CD14-positive monocyte (primary cell): Measurements from ENCODE around the gene PCSK4. TPM values are rescaled to one million over a fixed set of nuclear protein-coding genes. Genes with fewer than 3 reads are reported as not detected.

Source experiments
- DNase-seq, 3 donors: peaks; one replicate each; pipeline ENCODE4 v3.0.0-alpha.2; 2011 to 2022
- H2AFZ ChIP-seq: 2 replicates; pipeline ENCODE4 v1.6.0; 2012; ENCODE audit warnings: mild to moderate bottlenecking, low read depth, low read length, inconsistent platforms; ENCODE audit not compliant: insufficient read depth, poor library complexity, severe bottlenecking
- H3K27ac ChIP-seq, 2 donors: 1 replicate in 1 of 2; 2 replicates in 1 of 2; pipeline ENCODE4 v1.5.1; 2012 to 2013; ENCODE audit warnings: low read length in 2 of 2, control low read depth in 1 of 2, inconsistent platforms in 1 of 2, low read depth in 1 of 2, mild to moderate bottlenecking in 1 of 2
- H3K27me3 ChIP-seq, 2 donors: one replicate each; pipeline versions ENCODE4 v1.6.0 to v1.6.1; 2011 to 2013; ENCODE audit warnings: low read length in 2 of 2; ENCODE audit not compliant: control insufficient read depth in 2 of 2, insufficient read depth in 2 of 2
- H3K36me3 ChIP-seq, 2 donors: replicated peaks in 1 of 2; 1 replicate in 1 of 2; 2 replicates in 1 of 2; pipeline versions ENCODE4 v1.5.1 to v1.6.1; 2012 to 2013; ENCODE audit warnings: low read length in 2 of 2, control low read depth in 1 of 2, inconsistent platforms in 1 of 2, mild to moderate bottlenecking in 1 of 2; ENCODE audit not compliant: insufficient read depth in 2 of 2, control insufficient read depth in 1 of 2
- H3K4me1 ChIP-seq, 2 donors: 1 replicate in 1 of 2; 2 replicates in 1 of 2; pipeline versions ENCODE4 v1.5.1 to v1.6.1; 2012 to 2013; ENCODE audit warnings: low read length in 2 of 2, control low read depth in 1 of 2, inconsistent platforms in 1 of 2, mild to moderate bottlenecking in 1 of 2, moderate library complexity in 1 of 2; ENCODE audit not compliant: insufficient read depth in 2 of 2, control insufficient read depth in 1 of 2
- H3K4me2 ChIP-seq: replicated peaks from 2 replicates; pipeline ENCODE3; 2012; ENCODE audit warnings: low read length, moderate library complexity, mild to moderate bottlenecking; ENCODE audit not compliant: poor library complexity, severe bottlenecking; ENCODE audit errors: extremely low read depth
- H3K4me3 ChIP-seq, 3 experiments: fragments of 200-600 bp in 1 of 3; sonication (generic) in 1 of 3; replicated peaks in 1 of 3; 1 replicate in 2 of 3; 2 replicates in 1 of 3; pipeline ENCODE4 v1.5.1; 2011 to 2013; ENCODE audit warnings: low read length in 3 of 3, mild to moderate bottlenecking in 3 of 3, control low read depth in 2 of 3, low read depth in 2 of 3, inconsistent platforms in 1 of 3, moderate library complexity in 1 of 3
- H3K79me2 ChIP-seq: 2 replicates; pipeline ENCODE4 v1.6.0; 2012; ENCODE audit warnings: mild to moderate bottlenecking, control low read depth, inconsistent platforms, low read length, moderate library complexity; ENCODE audit not compliant: insufficient read depth
- H3K9ac ChIP-seq: 2 replicates; pipeline ENCODE4 v1.6.0; 2017; ENCODE audit warnings: low read length, mild to moderate bottlenecking; ENCODE audit not compliant: insufficient read depth, poor library complexity, severe bottlenecking
- H3K9me3 ChIP-seq, 2 donors: replicated peaks in 1 of 2; 1 replicate in 1 of 2; 2 replicates in 1 of 2; pipeline versions ENCODE4 v1.5.1 to v1.6.1; 2012 to 2013; ENCODE audit warnings: low read length in 2 of 2, control low read depth in 1 of 2; ENCODE audit not compliant: control insufficient read depth in 1 of 2, insufficient read depth in 1 of 2
- H4K20me1 ChIP-seq: 2 replicates; pipeline ENCODE4 v1.6.0; 2012; ENCODE audit warnings: mild to moderate bottlenecking, low read length, control low read depth, moderate library complexity; ENCODE audit not compliant: insufficient read depth
- H3K27ac Mint-ChIP-seq, 7 donors: one replicate each; pipeline ENCODE4 v1.8.0; 2020; ENCODE audit warnings: mild to moderate bottlenecking in 7 of 7, mixed read lengths in 7 of 7, moderate library complexity in 6 of 7, inconsistent platforms in 2 of 7
- H3K27me3 Mint-ChIP-seq, 3 donors: one replicate each; pipeline ENCODE4 v1.8.0; 2021 to 2022; ENCODE audit warnings: low read depth in 3 of 3, mild to moderate bottlenecking in 3 of 3, mixed read lengths in 3 of 3, moderate library complexity in 3 of 3, inconsistent platforms in 1 of 3
- H3K36me3 Mint-ChIP-seq, 2 donors: one replicate each; pipeline ENCODE4 v1.8.0; 2020; ENCODE audit warnings: mixed read lengths in 2 of 2, inconsistent platforms in 1 of 2, mild to moderate bottlenecking in 1 of 2
- H3K4me1 Mint-ChIP-seq: one replicate; pipeline ENCODE4 v1.8.0; 2020; ENCODE audit warnings: mild to moderate bottlenecking, mixed read lengths
- H3K4me3 Mint-ChIP-seq, 2 donors: one replicate each; pipeline ENCODE4 v1.8.0; 2020; ENCODE audit warnings: mild to moderate bottlenecking in 2 of 2, mixed read lengths in 2 of 2, moderate library complexity in 1 of 2
- H3K9me3 Mint-ChIP-seq, 7 donors: one replicate each; pipeline ENCODE4 v1.8.0; 2020 to 2022; ENCODE audit warnings: mixed read lengths in 7 of 7, mild to moderate bottlenecking in 6 of 7, moderate library complexity in 6 of 7, inconsistent platforms in 2 of 7
- CTCF ChIP-seq: fragments of 200-600 bp; IDR thresholded peaks from one replicate; pipeline ENCODE4 v1.8.0; 2022; ENCODE audit warnings: antibody characterized with exemption, mild to moderate bottlenecking
- WGBS: methylation state at CpG from one replicate; pipeline ENCODE4 v1.1.5; 2013; ENCODE audit warnings: missing lambda C conversion rate; ENCODE audit not compliant: insufficient coverage; 5-methylcytosine and 5-hydroxymethylcytosine counted together
- intact Hi-C, 2 donors: fragments of 100-400 bp; cut with micrococcal nuclease; formaldehyde crosslinking; loops; one replicate each; pipeline versions ENCODE4 v1.15.0 to v1.15.1; 2023
- polyA plus RNA-seq, 3 donors: library from polyadenylated mRNA; depleted of rRNA in 1 of 3; unstranded in 2 of 3; stranded (reverse) in 1 of 3; fragments of 300-500 nt in 2 of 3; fragments of >200 nt in 1 of 3; fragmentation: Illumina TruSeq in 2 of 3; gene quantifications; 1 replicate in 2 of 3; 2 replicates in 1 of 3; pipeline ENCODE4 v1.2.3, GENCODE V29; 2012 to 2021

Gene PCSK4
- polyA plus RNA-seq, 3 donors: 0.34 to 1.0 TPM; not detected in 1

DNA sequence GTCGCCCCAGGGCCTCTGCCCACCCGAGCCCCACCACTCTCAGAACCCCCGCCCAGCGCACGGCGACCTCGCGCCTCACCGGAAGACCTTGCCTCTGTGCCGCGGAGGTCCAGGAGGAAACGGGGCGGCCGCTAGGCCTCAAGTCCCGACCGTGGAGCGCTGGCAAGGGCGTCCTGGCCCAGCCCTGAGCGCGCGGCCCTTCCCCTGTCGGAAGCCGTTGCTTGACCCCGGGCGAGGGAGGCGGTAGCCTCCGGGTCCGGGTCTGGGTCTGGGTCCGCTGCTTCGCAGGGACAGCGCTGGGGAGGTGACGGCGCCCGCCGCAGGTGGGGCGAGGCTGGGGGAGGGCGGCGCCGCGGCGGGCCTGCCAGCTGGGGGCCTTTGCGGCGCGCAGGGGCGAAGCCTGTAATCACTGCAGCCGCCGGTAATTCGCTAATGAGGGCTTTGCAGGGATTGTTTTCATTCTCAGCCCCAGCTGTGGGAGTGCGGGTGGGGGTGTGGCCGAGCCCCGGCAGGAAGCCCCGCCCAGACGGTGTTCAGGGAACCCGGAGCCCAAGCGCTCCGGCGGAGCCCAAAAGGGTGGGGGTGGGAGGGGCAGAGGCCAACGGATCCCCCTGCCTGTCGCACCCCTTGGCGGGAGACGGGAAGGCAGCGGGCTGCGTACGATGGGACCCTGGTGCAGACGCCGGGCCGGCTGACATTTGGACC lies 19.7 kb downstream of the PCSK4 start:
- intact Hi-C loops: no loop called here

DNA sequence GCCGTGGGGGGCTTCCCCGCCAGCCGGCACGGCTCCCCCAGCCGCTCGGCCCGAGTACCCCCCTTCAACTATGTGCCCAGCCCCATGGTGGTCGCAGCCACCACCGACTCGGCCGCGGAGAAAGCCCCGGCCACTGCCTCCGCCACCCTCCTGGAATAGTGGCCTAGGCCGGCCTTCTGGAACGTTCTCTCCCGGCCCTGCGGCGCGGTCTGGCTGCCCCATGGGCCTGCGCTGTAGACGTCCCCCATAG lies 20.2 kb downstream of the PCSK4 start:
- WGBS: 6% methylated on average over 22 of the region's 22 CpGs
- intact Hi-C loops: no loop called here

More for the DNA sequence above, 19.7 kb downstream of the PCSK4 start:
- peaks cover 95% of the 10 kb centered on the region for H4K20me1 ChIP-seq
- no peaks in the 10 kb centered on the region for H3K79me2 ChIP-seq
- H3K9me3 ChIP-seq: peaks cover 8 to 17% of the 10 kb centered on the region in 2 donors
- peaks cover 8 to 9% of the 10 kb centered on the region in 2 donors for H3K36me3 ChIP-seq
- Mint-ChIP-seq H3K27ac (no peak overlapping the region), H3K4me3 (peak overlapping the region; percentile 41 to 85), H3K27me3 (peaks cover 42 to 85% (median 59%) of the 10 kb centered on the region in 3 donors), H3K4me1 (peaks cover 19% of the 10 kb centered on the region), H3K36me3 (peaks cover 8 to 13% of the 10 kb centered on the region in 2 donors), H3K9me3 (peaks cover 0 to 19% (median 2%) of the 10 kb centered on the region in 7 donors)
- H3K4me1 ChIP-seq: peaks cover 25 to 38% of the 10 kb centered on the region in 2 donors
- DNase-seq: no peak
- under 1% methylated on average over 66 of the region's 67 CpGs for WGBS
- H3K4me3 ChIP-seq: peak overlapping the region in 1 of 3 experiments; percentile 61
- H3K9ac ChIP-seq: peak overlapping the region; percentile 36
- no peak overlapping the region for H2AFZ ChIP-seq
- H3K4me2 ChIP-seq: peak overlapping the region; percentile 63
- TF ChIP-seq CTCF: no peak
- H3K27me3 ChIP-seq: peaks cover 55 to 66% of the 10 kb centered on the region in 2 donors
- no peak overlapping the region for H3K27ac ChIP-seq

More for the DNA sequence above, 20.2 kb downstream of the PCSK4 start:
- H3K4me1 ChIP-seq: peaks cover 25 to 41% of the 10 kb centered on the region in 2 donors
- H3K4me1 Mint-ChIP-seq: peaks cover 19% of the 10 kb centered on the region
- H4K20me1 ChIP-seq: peaks cover 94% of the 10 kb centered on the region
- H3K4me3 Mint-ChIP-seq: peak overlapping the region; percentile 41 to 83
- H3K79me2 ChIP-seq: no peaks in the 10 kb centered on the region
- peak overlapping the region in 1 of 3 experiments; percentile 61 for H3K4me3 ChIP-seq
- peaks cover 0 to 19% (median 2%) of the 10 kb centered on the region in 7 donors for H3K9me3 Mint-ChIP-seq
- H3K27me3 Mint-ChIP-seq: peaks cover 45 to 89% (median 59%) of the 10 kb centered on the region in 3 donors
- peak overlapping the region; percentile 63 for H3K4me2 ChIP-seq
- no peak for DNase-seq
- no peak overlapping the region for H2AFZ ChIP-seq
- no peak for TF ChIP-seq CTCF
- H3K27me3 ChIP-seq: peaks cover 60 to 67% of the 10 kb centered on the region in 2 donors
- no peak overlapping the region for H3K9ac ChIP-seq
- no peak overlapping the region for H3K27ac ChIP-seq
- H3K36me3 Mint-ChIP-seq: peaks cover 4 to 8% of the 10 kb centered on the region in 2 donors
- peaks cover 4 to 6% of the 10 kb centered on the region in 2 donors for H3K36me3 ChIP-seq
- no peak overlapping the region for H3K27ac Mint-ChIP-seq
- peaks cover 8 to 17% of the 10 kb centered on the region in 2 donors for H3K9me3 ChIP-seq
